Upper lobe of left lung (tissue), 6 donors: ENCODE results near the gene USP15. TPM values are rescaled to one million over a fixed set of nuclear protein-coding genes. Genes with fewer than 3 reads are reported as not detected.

Experiments used
- ATAC-seq, 2 donors: fragments of 200-7000 bp; cut with Tn5 transposase; one replicate each; pipeline ENCODE4 v1.9.1; 2022; ENCODE audit warnings: mild to moderate bottlenecking in 2 of 2, moderate library complexity in 2 of 2; ENCODE audit not compliant: low FRiP score in 2 of 2
- DNase-seq, 2 donors: peaks; one replicate each; pipeline ENCODE4 v3.0.0-alpha.2; 2019 to 2020
- H3K27ac ChIP-seq, 4 donors: fragments of 200-600 bp; sonication (generic); one replicate each; pipeline ENCODE4 v1.5.1; 2016 to 2019
- H3K27me3 ChIP-seq, 4 donors: fragments of 200-600 bp; sonication (generic); one replicate each; pipeline ENCODE4 v1.5.1; 2017 to 2019
- H3K36me3 ChIP-seq, 4 donors: fragments of 200-600 bp; sonication (generic); one replicate each; pipeline ENCODE4 v1.5.1; 2016 to 2019
- H3K4me1 ChIP-seq, 4 donors: fragments of 200-600 bp; sonication (generic); one replicate each; pipeline ENCODE4 v1.5.1; 2018 to 2019
- H3K4me3 ChIP-seq, 4 donors: fragments of 200-600 bp; sonication (generic); one replicate each; pipeline ENCODE4 v1.5.1; 2017 to 2019; ENCODE audit warnings: mild to moderate bottlenecking in 2 of 4, moderate library complexity in 1 of 4
- H3K9me3 ChIP-seq, 4 donors: fragments of 200-600 bp; sonication (generic); one replicate each; pipeline ENCODE4 v1.5.1; 2018 to 2019
- CTCF ChIP-seq, 6 experiments: fragments of 450-650 bp in 4 of 6; fragments of 200-600 bp in 2 of 6; sonication (generic) in 2 of 6; IDR thresholded peaks; one replicate each; pipeline ENCODE4 v1.5.1; 2016 to 2019; ENCODE audit warnings: antibody characterized with exemption in 6 of 6
- EP300 ChIP-seq, 4 donors: sonication (generic); formaldehyde crosslinking; IDR thresholded peaks; one replicate each; pipeline ENCODE4 v1.5.1; 2017; ENCODE audit warnings: antibody characterized with exemption in 4 of 4, control low read depth in 2 of 4
- POLR2A ChIP-seq, 4 donors: fragments of 450-650 bp; IDR thresholded peaks; one replicate each; pipeline ENCODE4 v1.5.1; 2016 to 2017; ENCODE audit warnings: antibody characterized with exemption in 4 of 4, mild to moderate bottlenecking in 2 of 4
- POLR2AphosphoS5 ChIP-seq, 2 donors: sonication (generic); formaldehyde crosslinking; IDR thresholded peaks; one replicate each; pipeline ENCODE4 v1.5.1; 2017; ENCODE audit warnings: antibody characterized with exemption in 2 of 2
- WGBS, 2 donors: methylation state at CpG; one replicate each; pipeline ENCODE4 v1.1.5; 2017 to 2018; 5-methylcytosine and 5-hydroxymethylcytosine counted together
- total RNA-seq, 6 donors: library from RNA; depleted of rRNA in 4 of 6; stranded (reverse); fragments of >200 nt in 4 of 6; gene quantifications; one replicate each; pipeline versions ENCODE4 v1.1.0 to v1.2.1, GENCODE V29; 2016 to 2021
- donor health status: DM: no; HTN: no; CAD: no; lungs with moderate emphysema.
- donor health status: DM: no; HTN: yes; CAD: no; lungs with severe emphysema.

Gene USP15
- total RNA-seq, 6 donors from 2014 or later: 66.5 to 239 (median 81.2) TPM

GRCh38 chr12:62230652-62231051 lies 29.6 kb upstream of the USP15 start:
- no peaks in the 10 kb centered on the region for H3K4me1 ChIP-seq
- no peak for TF ChIP-seq EP300 (IDR thresholded peaks at IDR 0.05)
- no peak for TF ChIP-seq CTCF (IDR thresholded peaks at IDR 0.05)
- TF ChIP-seq POLR2AphosphoS5 (IDR thresholded peaks at IDR 0.05): no peak
- TF ChIP-seq POLR2A (IDR thresholded peaks at IDR 0.05): no peak
- no peak for DNase-seq
- no peak overlapping the region for H3K4me3 ChIP-seq
- no peak for ATAC-seq
- H3K27me3 ChIP-seq: no peaks in the 10 kb centered on the region
- H3K27ac ChIP-seq: no peak overlapping the region
- WGBS, 2 donors: 88 to 94% methylated on average over 2 of the region's 2 CpGs
- H3K36me3 ChIP-seq: no peaks in the 10 kb centered on the region
- H3K9me3 ChIP-seq: no peaks in the 10 kb centered on the region

DNA sequence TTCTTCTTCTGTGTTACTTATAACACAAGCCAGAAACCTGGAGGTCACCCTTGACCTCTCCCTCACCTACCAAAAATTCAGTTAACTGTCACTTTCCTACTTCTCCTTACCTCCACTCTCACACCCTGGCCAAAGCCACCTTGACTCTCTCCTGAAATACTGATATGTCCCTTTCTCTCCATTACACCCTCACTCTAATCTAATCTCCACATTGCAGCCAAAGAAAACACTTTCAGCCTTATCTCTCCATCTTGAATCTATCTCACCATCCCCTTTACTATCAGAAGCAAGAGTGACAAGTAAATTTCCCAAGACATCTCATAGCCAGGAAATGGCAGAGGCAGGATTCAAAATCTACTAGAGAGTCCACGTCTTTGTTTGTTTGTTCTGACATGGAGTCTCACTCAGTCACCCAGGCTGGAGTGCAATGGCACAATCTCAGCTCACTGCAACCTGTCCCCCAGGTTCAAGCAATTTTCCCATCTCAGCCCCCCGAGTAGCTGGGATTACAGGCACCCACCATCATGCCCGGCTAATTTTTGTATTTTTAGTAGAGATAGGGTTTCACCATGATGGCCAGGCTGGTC lies 28.0 kb upstream of the USP15 start:
- no peaks in the 10 kb centered on the region for H3K4me1 ChIP-seq
- no peak for DNase-seq
- H3K27me3 ChIP-seq: no peaks in the 10 kb centered on the region
- H3K9me3 ChIP-seq: peaks cover 0 to 3% (median 0%) of the 10 kb centered on the region in 4 donors
- H3K4me3 ChIP-seq: no peak overlapping the region
- TF ChIP-seq EP300 (IDR thresholded peaks at IDR 0.05) (no peak), POLR2AphosphoS5 (IDR thresholded peaks at IDR 0.05) (no peak), CTCF (IDR thresholded peaks at IDR 0.05) (no peak), POLR2A (IDR thresholded peaks at IDR 0.05) (no peak)
- no peak for ATAC-seq
- H3K27ac ChIP-seq: no peak overlapping the region
- 64 to 69% methylated on average over 3 of the region's 3 CpGs for WGBS, 2 donors
- no peaks in the 10 kb centered on the region for H3K36me3 ChIP-seq

DNA sequence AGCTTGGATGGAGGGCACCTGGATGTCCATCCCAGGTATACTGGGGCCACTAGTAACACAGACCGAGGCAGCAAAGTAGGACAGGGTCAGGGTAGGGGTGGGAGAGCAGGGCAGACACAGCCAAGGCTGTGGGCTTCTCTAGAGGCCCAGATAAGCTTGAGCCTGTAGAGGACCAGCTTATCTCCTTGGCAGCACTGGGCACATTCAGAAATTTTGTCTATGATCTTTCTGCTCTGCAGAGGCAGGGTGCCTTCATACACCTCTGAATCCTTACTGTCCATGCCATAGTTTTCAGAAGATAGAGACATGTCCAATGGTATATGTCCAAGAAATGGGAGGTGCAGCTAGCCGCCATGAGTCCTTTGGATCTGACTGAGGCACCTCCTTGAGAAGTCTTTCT lies 26.4 kb upstream of the USP15 start:
- H3K36me3 ChIP-seq: no peaks in the 10 kb centered on the region
- no peaks in the 10 kb centered on the region for H3K4me1 ChIP-seq
- DNase-seq (no peak), ATAC-seq (no peak)
- H3K9me3 ChIP-seq: peaks cover 0 to 3% (median 0%) of the 10 kb centered on the region in 4 donors
- no peak overlapping the region for H3K4me3 ChIP-seq
- H3K27ac ChIP-seq: no peak overlapping the region
- H3K27me3 ChIP-seq: no peaks in the 10 kb centered on the region
- no peak for TF ChIP-seq EP300 (IDR thresholded peaks at IDR 0.05)
- TF ChIP-seq CTCF (IDR thresholded peaks at IDR 0.05): no peak
- no peak for TF ChIP-seq POLR2AphosphoS5 (IDR thresholded peaks at IDR 0.05)
- TF ChIP-seq POLR2A (IDR thresholded peaks at IDR 0.05): no peak
- 97 to 100% methylated on average over 2 of the region's 2 CpGs for WGBS, 2 donors

- 93 to 98% methylated on average over 2 of the region's 2 CpGs for WGBS, 2 donors
- no peak overlapping the region for H3K4me3 ChIP-seq
- H3K27me3 ChIP-seq: no peaks in the 10 kb centered on the region
- TF ChIP-seq EP300 (IDR thresholded peaks at IDR 0.05) (no peak), CTCF (IDR thresholded peaks at IDR 0.05) (no peak), POLR2A (IDR thresholded peaks at IDR 0.05) (no peak), POLR2AphosphoS5 (IDR thresholded peaks at IDR 0.05) (no peak)
- no peaks in the 10 kb centered on the region for H3K4me1 ChIP-seq
- H3K9me3 ChIP-seq: peaks cover 0 to 3% (median 0%) of the 10 kb centered on the region in 4 donors
- no peaks in the 10 kb centered on the region for H3K36me3 ChIP-seq
- ATAC-seq (no peak), DNase-seq (no peak)
- H3K27ac ChIP-seq: no peak overlapping the region
These were observed 20.6 kb upstream of the USP15 start for GRCh38 chr12:62239571-62239970.
